Type B pancreatic cell (in vitro differentiated cells): Measurements from ENCODE around the gene SSR2. TPM values are rescaled to one million over a fixed set of nuclear protein-coding genes. Genes with fewer than 3 reads are reported as not detected.

Experiments
- DNase-seq: peaks from one replicate; pipeline ENCODE4 v3.0.0; 2021; ENCODE audit warnings: mixed read lengths; ENCODE audit not compliant: unreplicated experiment; ENCODE audit errors: extremely low spot score
- H3K27ac Mint-ChIP-seq: 2 replicates; pipeline ENCODE4 v1.8.0; 2021; ENCODE audit warnings: mild to moderate bottlenecking, mixed read lengths
- H3K27me3 Mint-ChIP-seq: 2 replicates; pipeline ENCODE4 v1.8.0; 2021; ENCODE audit warnings: mixed read lengths
- H3K36me3 Mint-ChIP-seq: 2 replicates; pipeline ENCODE4 v1.8.0; 2021; ENCODE audit warnings: mixed read lengths
- H3K4me1 Mint-ChIP-seq: one replicate; pipeline ENCODE4 v1.8.0; 2021; ENCODE audit warnings: mixed read lengths; ENCODE audit not compliant: unreplicated experiment
- H3K4me3 Mint-ChIP-seq: 2 replicates; pipeline ENCODE4 v1.8.0; 2021; ENCODE audit warnings: mild to moderate bottlenecking, mixed read lengths
- H3K9me3 Mint-ChIP-seq: 2 replicates; pipeline ENCODE4 v1.8.0; 2021; ENCODE audit warnings: mixed read lengths
- long read RNA-seq: library from polyadenylated mRNA; unstranded; transcript quantifications from one replicate; pipeline ENCODE4 v2.0.0, GENCODE V29; 2020
- total RNA-seq: library from RNA; stranded (reverse); gene quantifications from 2 replicates; pipeline ENCODE4 v1.2.1, GENCODE V29; 2021; ENCODE audit warnings: low replicate concordance
- TF ChIP-seq, protein P1 (sequence below): fragments of 200-600 bp; sonication (generic); conservative IDR thresholded peaks from 2 replicates; pipeline ENCODE4 v1.5.0; 2021; ENCODE audit warnings: antibody characterized with exemption, mild to moderate bottlenecking

The SSR2 gene
- total RNA-seq = 223 and 248 TPM in 2 replicates
- long read RNA-seq, transcript SSR2-201 (6 exons, 1,116 nt) = major isoform, 408 of 460 reads
- long read RNA-seq, partial matches to known transcripts = 32 of 460 reads
- long read RNA-seq, other reads (novel, unspliced or antisense) = 10 of 460 reads

DNA sequence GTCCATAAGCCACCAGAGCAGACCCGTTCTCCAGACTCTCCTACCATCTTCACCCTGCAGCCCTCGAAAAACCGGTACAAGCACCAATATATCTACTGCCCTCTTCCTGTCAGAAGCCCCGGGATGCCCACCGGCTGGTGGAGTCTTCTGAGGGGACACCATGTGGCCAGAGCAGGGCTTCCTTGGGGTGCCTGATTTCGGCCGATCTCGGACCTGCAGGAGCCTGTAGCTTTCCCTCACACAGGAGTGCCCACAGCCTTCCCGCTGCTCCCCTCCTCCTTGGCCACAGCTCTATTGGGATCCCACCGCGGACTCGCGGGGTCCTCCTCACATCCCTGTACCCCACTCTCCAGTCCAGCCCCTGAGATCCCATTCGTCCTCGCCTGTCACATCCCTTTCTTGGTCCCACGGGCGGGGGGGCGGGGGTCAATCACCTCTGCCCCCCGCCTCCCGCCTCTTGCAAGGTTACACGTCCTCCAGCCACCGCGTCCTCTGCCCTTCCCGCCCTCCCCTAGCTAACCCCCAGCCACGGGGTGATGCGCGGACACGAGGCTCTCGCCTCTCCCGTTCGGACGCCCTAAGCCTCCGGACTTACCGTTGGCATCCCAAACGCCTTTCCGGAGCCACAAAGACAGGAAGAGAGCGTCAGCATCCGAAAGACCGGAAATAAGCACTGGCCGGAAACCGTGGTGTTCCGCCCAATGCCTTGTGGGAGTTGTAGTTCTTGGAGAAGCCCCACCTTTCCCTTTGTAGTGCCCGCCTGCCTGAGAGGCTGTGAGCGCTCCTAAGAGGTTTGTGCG, at the start of gene SSR2:
TSS of gene SSR2 (minus strand) at position 659 of the 800 bp plus-strand sequence. CDS start 784 bp downstream, outside the sequence.
- H3K27ac Mint-ChIP-seq = peak within 1 kb of the TSS; percentile 89
- TF ChIP-seq, protein P1, sequence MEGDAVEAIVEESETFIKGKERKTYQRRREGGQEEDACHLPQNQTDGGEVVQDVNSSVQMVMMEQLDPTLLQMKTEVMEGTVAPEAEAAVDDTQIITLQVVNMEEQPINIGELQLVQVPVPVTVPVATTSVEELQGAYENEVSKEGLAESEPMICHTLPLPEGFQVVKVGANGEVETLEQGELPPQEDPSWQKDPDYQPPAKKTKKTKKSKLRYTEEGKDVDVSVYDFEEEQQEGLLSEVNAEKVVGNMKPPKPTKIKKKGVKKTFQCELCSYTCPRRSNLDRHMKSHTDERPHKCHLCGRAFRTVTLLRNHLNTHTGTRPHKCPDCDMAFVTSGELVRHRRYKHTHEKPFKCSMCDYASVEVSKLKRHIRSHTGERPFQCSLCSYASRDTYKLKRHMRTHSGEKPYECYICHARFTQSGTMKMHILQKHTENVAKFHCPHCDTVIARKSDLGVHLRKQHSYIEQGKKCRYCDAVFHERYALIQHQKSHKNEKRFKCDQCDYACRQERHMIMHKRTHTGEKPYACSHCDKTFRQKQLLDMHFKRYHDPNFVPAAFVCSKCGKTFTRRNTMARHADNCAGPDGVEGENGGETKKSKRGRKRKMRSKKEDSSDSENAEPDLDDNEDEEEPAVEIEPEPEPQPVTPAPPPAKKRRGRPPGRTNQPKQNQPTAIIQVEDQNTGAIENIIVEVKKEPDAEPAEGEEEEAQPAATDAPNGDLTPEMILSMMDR = no peak
- peak; percentile 83 for DNase-seq
- no peaks in the 10 kb centered on the region for H3K27me3 Mint-ChIP-seq
- H3K9me3 Mint-ChIP-seq = no peaks in the 10 kb centered on the region
- H3K4me3 Mint-ChIP-seq = peak within 1 kb of the TSS; percentile 99
- H3K36me3 Mint-ChIP-seq = peaks cover 23% of the 10 kb centered on the region
- peaks cover 16% of the 10 kb centered on the region for H3K4me1 Mint-ChIP-seq

DNA sequence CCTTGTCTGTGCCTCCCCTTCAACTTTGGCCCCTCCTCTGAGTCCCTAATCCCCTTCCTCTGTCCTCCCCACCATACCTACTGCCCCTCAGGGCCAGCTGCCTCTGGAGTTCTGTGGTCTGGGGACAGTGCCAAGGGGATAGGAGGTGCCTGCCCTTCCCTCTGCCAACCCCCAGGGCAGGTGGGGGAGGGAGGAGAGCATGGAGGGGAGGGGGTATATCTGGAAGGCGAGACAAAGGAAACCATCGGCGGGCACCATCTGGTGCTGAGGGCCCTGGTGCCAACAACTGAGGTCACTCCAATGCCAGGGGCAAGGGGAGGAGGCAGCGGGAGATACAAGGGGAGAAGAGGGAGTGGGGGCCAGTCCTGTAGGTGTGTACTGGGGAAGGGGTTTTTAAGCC, 49.8 kb upstream of the SSR2 start:
- Mint-ChIP-seq H3K4me3 (no peak overlapping the region), H3K36me3 (peaks cover 23% of the 10 kb centered on the region), H3K9me3 (no peaks in the 10 kb centered on the region), H3K27ac (no peak overlapping the region), H3K4me1 (peaks cover 37% of the 10 kb centered on the region), H3K27me3 (no peaks in the 10 kb centered on the region)
- no peak for DNase-seq
- TF ChIP-seq, protein P1 = no peak

DNA sequence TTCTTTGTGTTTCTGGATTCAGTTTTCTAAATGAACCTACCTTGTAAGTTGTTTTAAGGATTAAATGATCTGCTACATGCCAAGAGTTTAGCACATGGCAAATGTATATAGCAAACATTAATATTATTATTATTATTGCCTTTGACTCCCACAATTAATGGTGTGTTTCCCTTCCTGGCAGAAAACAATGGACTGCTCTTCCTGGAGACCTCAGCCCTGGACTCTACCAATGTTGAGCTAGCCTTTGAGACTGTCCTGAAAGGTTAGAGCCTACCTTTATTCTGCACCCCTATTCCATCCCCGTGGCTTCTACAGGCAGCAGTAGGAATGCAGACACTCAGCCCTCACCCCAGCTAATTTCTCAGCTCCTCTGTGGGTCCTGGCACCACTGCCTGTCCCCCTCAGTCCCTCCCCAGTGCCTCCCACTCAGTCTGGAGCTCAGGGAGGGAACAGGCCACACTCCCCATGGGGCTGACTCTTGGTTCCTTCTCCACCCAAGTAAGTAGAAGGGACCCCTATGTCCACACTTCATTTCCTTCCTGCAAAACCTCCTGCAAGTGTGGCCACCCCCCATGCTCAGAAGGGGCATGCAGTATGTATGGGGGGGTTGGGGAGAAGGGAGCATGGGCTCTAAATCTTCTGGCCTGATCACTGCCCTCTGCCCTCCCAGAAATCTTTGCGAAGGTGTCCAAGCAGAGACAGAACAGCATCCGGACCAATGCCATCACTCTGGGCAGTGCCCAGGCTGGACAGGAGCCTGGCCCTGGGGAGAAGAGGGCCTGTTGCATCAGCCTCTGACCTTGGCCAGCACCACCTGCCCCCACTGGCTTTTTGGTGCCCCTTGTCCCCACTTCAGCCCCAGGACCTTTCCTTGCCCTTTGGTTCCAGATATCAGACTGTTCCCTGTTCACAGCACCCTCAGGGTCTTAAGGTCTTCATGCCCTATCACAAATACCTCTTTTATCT, 49.0 kb upstream of the SSR2 start:
- Mint-ChIP-seq H3K4me3 (no peak overlapping the region), H3K27ac (no peak overlapping the region), H3K36me3 (peaks cover 17% of the 10 kb centered on the region), H3K4me1 (peaks cover 37% of the 10 kb centered on the region), H3K9me3 (no peaks in the 10 kb centered on the region), H3K27me3 (no peaks in the 10 kb centered on the region)
- TF ChIP-seq, protein P1 = no peak
- DNase-seq = no peak

DNA sequence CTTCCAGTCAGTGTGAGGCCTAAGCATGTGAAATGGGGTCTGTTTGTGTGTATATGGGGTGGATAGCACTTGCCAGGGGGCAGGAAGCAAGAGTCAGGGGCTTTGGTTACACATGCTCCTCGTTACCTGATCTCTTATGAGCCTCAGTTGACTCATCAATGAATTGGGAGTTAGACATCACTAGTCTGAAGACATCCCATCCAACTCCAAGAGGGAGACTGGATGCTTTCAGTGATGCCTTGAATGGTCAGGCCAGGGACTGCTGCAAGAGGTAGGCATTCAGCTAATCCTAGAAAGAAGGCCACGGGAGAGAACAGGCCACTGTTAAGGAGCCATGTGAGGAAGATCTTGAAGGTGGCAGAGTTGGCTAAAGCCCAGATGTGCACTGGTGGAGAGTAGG, 46.5 kb upstream of the SSR2 start:
- peaks cover 32% of the 10 kb centered on the region for H3K4me1 Mint-ChIP-seq
- H3K36me3 Mint-ChIP-seq = peaks cover 7% of the 10 kb centered on the region
- no peaks in the 10 kb centered on the region for H3K9me3 Mint-ChIP-seq
- TF ChIP-seq, protein P1 = no peak
- no peaks in the 10 kb centered on the region for H3K27me3 Mint-ChIP-seq
- no peak overlapping the region for H3K4me3 Mint-ChIP-seq
- no peak overlapping the region for H3K27ac Mint-ChIP-seq
- no peak for DNase-seq

DNA sequence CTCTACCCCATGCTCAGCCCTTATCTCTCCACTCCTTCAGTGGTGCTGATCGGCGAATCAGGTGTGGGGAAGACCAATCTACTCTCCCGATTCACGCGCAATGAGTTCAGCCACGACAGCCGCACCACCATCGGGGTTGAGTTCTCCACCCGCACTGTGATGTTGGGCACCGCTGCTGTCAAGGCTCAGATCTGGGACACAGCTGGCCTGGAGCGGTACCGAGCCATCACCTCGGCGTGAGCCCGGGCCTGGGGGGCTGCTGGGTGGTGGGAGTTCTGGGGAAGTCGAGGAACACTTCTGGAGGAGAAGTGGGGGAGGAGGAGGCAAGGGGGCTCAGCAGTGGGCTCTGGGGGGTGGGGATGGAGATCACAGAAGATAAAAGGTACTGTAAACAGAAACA, 45.1 kb upstream of the SSR2 start:
- Mint-ChIP-seq H3K27ac (peak overlapping the region; percentile 68), H3K4me1 (peaks cover 36% of the 10 kb centered on the region), H3K36me3 (peaks cover 6% of the 10 kb centered on the region), H3K9me3 (no peaks in the 10 kb centered on the region), H3K27me3 (no peaks in the 10 kb centered on the region), H3K4me3 (no peak overlapping the region)
- DNase-seq = no peak
- TF ChIP-seq, protein P1 = no peak
